GM21390 (cell line): ENCODE results near the gene DOCK2.

ENCODE experiments used
- ATAC-seq: cut with Tn5 transposase; IDR thresholded peaks from one replicate; pipeline ENCODE4 v1.9.1; 2021; ENCODE audit not compliant: unreplicated experiment

Gene DOCK2

DNA sequence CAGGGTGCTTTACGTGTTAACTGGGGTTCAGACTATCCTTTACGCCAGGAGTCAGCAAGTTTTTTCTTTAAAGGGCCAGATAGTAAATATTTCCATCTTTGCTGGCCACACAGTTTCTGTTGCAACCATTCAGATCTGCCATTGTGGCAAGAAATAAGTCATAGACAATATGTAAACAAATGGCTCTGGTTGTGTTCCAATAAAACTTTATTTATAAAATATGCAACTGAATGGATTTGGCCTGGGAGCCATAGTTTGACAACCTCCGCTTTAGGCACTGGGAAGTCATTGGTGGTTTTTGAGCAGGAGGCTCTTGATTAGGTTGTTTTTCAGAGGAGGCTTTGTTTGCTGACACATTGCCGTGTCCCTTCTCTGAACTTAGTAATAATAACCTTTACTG, 252.5 kb downstream of the DOCK2 start:
- ATAC-seq, result no peak

- ATAC-seq, result no peak
Observed at GRCh38 chr5:169893010-169893409, 255.9 kb downstream of the DOCK2 start.

GRCh38 chr5:169893571-169893970, 256.5 kb downstream of the DOCK2 start:
- no peak for ATAC-seq

GRCh38 chr5:169895926-169896325, 258.9 kb downstream of the DOCK2 start:
- no peak for ATAC-seq

DNA sequence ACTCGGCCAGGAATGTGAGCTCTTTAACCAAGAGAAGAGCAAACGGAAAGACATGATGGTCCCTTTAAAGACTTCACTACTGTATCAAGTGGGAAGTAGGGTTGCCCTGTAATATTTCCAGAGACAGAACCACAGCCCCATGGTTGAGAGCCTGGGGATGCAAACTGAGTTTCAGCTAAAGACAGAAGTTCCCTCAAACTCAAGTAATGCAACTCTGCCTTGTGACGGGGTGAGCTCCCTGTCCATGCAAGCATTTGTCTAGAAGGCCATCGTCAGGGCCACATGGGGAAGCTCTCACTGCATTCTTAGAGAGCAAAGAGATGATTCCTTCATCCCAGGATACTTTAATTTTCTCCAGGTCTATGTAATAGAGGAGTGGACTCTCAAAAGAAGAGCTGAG, 260.4 kb downstream of the DOCK2 start:
- ATAC-seq, result no peak

DNA sequence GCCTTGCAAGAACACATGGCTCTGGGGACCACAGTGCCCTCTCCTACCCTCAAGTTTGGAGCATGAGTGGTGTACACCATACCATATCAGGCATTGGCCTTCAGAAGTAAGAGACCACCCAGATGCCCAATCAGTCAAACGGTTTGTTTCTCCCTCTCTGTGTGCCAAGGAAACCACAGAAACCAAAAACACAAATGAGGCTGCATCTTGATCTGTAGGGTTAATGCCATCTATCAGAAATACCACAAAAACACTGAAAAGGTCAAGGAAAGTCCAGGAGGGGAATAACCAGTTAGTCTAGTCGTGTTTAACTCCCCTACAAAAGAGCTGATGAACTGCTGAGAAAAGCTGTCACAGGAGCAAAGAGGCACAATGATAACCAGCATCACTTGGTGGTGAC, 264.8 kb downstream of the DOCK2 start:
- ATAC-seq, result no peak

- ATAC-seq, result no peak
Observed at GRCh38 chr5:169904059-169904458, 267.0 kb downstream of the DOCK2 start.

GRCh38 chr5:169904508-169904907, 267.4 kb downstream of the DOCK2 start:
- ATAC-seq, result no peak

DNA sequence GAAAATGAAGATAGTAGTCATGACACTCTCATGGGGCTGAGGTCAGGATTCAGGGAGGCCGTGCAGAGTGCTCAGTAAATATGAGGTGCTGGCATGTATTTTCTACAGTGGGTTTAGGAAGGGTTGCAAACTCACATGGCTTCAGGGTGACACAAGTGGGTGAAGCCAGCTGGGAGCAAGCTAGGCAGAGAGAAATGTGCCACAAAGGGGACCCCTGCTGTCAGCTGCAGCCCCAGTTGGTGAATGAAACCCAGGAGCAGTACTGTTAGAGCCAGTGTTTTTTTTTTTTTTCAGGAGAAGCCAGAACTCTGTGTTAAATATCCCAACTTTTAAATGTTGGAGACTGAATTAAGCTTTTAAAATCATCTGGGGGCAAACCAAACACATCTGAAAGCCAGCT, 267.9 kb downstream of the DOCK2 start:
- ATAC-seq, result no peak

GRCh38 chr5:169906745-169907649, 269.9 kb downstream of the DOCK2 start:
- ATAC-seq, result no peak

- no peak for ATAC-seq
Observed at GRCh38 chr5:169908864-169909263, 271.8 kb downstream of the DOCK2 start.

GRCh38 chr5:169909945-169910344, 272.9 kb downstream of the DOCK2 start:
- no peak for ATAC-seq

DNA sequence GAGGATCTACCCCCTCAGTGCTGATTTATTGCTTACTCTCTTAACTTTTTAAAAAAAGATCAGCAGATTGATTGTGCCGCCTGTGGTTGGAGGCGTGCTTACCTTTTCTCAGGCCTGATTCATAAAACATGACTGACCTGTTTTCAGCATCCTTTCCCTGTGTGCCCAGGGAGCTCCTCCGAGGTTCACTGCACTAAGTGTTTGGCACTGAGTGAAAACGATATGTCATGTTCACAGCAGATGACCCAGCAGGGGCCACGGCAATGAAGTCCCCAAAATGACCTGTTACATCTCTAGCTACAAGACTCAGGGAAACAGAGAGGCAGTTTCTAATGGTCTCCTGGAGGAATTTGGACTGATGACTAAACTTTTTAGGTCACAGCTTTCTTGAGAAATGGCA, 273.3 kb downstream of the DOCK2 start:
- ATAC-seq, result no peak

DNA sequence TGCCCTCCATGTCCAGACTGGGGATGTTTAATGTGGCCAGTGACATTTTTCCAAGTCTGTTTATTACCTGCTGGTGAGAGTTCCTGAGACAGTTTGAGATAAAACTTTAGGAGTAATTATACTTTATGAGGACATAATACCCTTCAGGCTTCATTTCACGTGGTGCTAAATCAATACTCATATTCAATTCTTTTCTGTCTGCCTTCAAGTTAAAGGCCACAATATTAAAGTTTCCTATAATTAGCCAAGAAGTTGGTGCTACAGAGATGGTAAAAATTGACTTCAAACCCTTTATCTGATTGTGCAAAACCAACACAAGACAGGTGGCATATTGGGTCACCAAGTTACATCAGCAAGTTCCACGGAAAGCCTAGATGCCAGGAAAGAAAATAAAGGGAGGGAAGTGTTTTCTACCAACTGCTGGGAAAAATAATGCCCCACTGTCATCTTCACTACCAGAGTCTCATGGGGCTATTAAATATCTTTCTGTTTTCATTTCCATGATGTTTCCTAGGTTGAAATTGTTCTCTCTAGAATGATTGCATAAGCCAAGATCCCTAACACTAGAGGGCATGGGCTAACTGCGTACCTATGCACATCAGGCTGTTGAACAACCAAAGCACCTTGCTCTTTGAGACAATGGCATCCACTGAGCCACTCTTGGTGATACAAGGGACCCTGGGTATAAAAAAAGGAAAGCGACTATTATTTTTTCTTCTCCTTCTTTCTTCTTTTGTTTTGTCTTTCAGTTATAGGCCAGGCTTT, 274.6 kb downstream of the DOCK2 start:
- ATAC-seq, result no peak

DNA sequence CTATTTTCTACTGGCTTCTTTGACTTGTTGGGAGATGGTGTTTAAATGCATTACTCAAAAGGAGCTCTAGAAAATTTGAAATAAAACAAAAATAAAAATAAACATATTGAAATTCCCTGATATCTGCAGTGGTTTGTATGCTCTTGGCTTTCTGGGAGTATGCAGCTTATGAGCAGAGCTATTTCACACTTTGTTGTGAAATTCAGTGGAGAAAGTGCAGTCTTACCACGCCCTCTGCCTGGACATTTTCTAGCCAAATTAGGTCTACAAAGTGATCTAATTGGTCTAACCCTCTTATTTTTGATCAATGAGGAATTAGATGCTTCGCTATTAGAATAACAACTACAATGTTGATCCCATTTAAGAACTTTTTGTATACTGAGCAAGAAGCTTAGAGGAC, 276.4 kb downstream of the DOCK2 start:
- ATAC-seq, result no peak

- no peak for ATAC-seq
Observed at GRCh38 chr5:169914766-169915165, 277.7 kb downstream of the DOCK2 start.

DNA sequence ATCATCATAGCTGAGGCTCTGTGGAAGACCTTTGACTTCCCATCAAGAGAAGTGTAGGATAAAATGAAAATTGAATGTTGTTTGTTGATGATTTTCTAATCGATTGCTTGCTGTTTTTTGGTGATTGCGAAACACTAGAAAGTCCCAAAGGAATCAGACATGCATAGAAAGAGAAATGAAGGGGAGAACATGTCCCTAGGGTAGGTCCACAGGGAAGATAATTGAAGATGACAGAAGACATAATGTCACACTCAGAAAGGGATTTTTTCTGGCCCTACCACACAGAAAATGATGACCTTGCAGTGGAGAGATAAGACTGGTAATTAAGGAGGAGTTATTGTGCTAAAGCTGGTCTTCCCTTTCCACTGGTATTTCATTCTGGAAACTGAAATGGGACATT, 280.4 kb downstream of the DOCK2 start:
- ATAC-seq, result no peak

GRCh38 chr5:169918228-169918627, 281.2 kb downstream of the DOCK2 start:
- ATAC-seq, result no peak

DNA sequence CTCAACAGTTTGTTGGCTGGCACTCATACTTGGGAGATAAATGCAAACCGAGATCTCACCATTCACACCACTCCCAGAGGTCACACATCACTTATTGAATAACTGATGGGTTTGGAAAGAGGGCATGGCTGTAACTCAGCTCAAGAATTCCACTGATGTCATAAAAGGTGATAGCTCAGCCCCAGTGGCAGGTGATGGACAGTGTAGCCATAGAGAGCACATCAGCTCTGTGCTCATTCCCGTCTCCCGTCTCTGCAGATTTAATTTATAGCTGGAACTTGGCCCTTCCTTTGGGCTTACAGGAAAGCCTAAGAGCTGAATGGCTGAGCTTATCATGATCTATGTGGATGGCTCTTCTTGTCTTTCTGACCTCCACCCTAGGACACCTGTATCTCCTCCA, 283.4 kb downstream of the DOCK2 start:
- ATAC-seq, result no peak

DNA sequence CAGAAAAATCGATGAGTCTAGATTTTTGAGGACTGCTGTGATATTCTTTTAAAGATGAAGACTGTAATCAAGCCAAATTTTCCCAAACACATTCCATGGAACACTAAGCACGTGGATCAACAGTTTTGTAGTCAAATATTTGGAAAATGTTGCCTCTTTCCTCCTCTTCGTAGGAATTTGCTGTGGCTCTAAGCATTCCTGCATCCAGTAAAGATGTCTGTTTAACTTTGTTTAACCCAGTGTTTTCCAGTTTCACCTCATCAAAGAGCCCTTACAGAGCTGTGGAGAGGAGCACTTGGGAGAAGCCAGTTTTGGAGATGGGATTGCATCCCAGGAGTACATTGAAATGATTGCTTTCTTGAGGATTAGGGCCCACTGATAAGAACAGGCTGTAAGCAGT, 284.3 kb downstream of the DOCK2 start:
- no peak for ATAC-seq

GRCh38 chr5:169921949-169922348, 284.9 kb downstream of the DOCK2 start:
- no peak for ATAC-seq

- no peak for ATAC-seq
Observed at GRCh38 chr5:169922474-169922873, 285.4 kb downstream of the DOCK2 start.
